B cell (primary cell): ENCODE measurements around the gene NBAS.

Experiments
- CTCF ChIP-seq: fragments of 200-600 bp; IDR thresholded peaks from one replicate; pipeline ENCODE4 v1.8.0; 2022; ENCODE audit warnings: antibody characterized with exemption, mild to moderate bottlenecking
- EZH2 ChIP-seq: IDR thresholded peaks from 2 replicates; pipeline ENCODE4 v1.6.1; 2012; ENCODE audit warnings: borderline replicate concordance, low read depth, mild to moderate bottlenecking, moderate library complexity, low read length; ENCODE audit not compliant: insufficient read depth, poor library complexity, severe bottlenecking

DNA sequence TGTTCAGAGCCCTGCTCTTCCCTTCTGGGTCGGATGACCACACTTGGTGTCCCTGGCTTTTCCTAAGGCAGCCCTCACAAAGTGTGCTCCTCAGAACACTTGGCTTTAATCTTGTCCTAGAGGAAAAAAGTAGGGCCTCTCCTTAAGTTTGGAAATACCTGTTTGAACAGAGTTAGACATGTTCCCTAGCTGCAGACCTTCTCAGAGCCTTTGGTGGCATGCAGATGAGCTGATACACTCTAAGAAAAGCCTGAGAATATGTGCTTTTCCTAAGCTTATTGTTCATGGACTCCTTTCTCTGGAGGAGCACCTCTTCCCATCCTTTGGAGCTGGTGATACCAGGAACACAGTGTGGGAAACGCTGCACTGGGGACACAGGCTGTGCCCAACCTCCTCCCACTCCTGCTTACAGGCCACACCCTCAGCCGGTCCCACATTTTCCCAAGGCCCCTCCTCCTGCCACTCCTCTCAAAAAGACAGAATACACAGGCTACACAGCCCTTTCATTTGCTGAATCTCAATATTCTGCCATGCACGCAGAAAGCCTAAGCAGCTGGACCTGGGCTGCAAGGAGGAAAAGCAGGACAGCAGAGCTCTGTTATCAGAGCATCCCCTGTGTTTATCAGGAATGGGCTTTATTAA lies 443.6 kb downstream of the NBAS start:
- no peak for TF ChIP-seq CTCF
- no peak for TF ChIP-seq EZH2
